NCI-H526 (cell line): ENCODE results near the gene TFF2.

Source experiments
- DNase-seq, 2 experiments: peaks; one replicate each; lab custom pipeline; 2025; lab: John Stamatoyannopoulos, UW

Gene TFF2

DNA sequence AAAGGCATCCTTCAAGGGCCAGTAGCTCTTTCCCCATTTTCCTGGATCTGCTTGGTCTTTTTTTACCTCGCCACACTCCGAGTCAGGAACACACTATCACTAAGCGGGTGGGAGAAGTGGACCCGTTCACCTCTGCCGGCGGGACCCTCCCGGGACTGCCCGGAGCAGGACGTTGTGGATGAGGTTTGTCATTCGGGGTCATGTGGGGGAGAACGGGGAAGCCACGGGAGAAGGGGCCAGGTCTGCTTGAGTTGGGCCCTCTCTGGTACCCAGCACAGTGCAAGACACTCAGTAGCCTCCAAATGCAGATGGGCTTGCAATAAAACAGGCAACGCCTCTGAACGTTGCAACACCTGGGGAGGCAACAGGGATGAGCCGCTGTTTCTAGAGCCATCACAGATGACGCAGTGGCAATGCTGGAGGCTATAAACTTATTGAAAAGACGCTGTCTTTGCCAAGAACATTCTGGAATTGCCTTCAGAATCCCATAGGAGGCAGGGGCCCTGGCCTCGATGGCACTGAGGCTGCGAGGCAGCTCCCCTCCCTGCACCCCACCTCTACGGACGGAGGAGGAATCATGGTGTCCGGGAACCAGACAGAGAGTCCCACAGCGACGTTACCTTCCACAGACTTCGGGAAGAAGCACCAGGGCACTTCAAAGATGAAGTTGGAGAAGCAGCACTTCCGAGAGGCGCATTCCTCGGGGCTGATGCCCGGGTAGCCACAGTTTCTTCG, 3.8 kb downstream of the TFF2 start:
- no peak for DNase-seq

DNA sequence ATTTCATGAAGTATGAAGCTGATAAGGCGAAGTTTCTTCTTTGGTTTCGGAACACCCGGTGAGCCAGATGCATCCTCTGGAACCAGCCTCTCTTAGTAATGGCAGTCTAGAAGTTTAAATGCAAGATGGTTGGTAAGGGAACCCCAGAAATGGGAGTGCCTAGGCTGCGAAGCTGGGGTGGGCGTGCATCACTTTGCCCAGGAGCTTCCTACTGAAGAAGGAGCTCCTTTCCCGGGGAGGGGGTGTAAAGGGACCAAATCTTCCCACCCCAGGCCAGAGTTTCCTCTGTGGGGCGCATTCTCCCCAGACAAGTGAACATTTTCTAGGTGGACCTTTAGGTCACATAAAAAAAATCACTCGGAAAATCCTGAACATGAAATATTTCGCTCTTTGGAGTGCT, 4.4 kb downstream of the TFF2 start:
- no peak for DNase-seq

DNA sequence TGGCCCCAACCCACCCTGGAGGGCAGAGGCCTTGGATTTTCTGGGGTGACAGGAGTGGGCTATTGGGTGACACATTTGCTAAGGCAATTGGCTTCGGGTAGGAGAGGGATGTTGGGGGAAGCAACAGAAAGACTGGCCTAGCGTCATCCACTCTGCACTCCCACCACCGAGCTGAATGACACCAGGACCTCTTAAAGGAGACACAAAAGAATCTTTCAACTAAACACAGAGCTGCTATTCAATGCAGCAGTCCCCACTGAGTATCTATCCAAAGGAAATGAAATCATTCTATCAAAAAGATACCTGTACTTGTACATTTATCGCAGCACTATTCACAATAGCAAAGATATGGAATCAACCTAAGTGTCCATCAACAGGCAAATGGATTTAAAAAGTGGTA, 6.2 kb downstream of the TFF2 start:
- DNase-seq = no peak

DNA sequence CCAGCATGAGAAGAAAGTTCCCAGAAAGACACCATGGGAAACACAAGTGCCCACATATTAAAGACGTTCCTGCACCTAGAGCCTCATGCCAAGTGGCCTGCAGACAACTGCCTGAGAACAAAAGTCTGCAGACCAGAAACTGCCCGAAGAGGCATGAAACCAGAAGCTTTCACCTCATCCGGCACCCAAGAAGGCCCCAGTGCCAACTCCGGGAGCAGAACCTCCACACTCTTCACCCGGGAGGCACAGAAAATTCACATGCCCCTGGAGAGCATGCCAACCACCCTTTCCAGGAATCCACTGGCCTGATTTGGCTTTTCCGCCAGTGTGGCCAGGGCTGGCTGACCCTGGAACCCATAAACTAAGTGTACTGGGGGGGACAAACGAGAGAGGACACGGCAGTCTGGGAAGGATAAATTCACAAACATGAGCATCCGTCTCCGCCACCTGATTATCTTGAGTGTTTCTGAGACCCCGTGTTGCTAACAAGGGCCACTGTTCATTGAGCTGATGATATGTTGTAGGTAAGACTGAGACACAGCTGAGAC, 6.8 kb downstream of the TFF2 start:
- no peak for DNase-seq

DNA sequence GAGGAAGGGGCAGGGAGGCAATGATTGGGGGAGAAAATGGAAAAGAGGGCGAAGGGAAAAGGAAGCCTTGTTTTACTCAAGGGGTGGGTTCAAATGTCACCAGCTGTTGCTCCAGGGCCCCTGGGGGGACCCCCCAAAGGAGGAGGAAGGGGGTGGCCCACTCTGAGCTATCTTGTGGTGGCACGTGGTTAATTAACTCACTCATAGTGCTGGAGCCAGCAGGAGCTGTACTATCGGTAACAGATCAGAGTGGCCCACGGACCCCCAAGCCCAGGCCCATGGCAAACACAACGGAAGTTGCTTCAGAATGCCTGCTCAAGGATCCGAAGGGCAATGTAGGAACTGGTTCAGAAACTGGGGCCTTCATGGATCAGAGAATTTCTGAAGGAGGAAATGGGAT, 7.2 kb downstream of the TFF2 start:
- no peak for DNase-seq

DNA sequence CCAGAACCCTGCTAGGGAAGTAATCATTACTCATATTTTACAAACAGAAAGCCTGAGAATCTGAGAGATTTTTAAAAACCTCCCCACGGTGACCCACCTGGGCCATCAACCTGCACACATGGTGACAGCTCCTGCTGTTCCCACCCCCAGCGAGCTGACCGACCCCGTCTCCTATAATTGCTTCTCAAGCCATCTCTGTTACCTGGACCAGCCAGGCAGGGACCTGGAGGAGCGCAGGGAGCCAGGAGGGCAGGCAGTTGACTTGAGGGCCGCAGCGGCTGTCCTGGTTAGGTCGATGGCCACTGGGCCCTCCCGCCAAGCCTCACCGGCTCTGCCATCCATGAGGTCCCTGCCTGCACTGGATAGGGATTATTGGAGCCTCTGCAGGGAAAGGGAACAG, 7.7 kb downstream of the TFF2 start:
- DNase-seq = no peak

DNA sequence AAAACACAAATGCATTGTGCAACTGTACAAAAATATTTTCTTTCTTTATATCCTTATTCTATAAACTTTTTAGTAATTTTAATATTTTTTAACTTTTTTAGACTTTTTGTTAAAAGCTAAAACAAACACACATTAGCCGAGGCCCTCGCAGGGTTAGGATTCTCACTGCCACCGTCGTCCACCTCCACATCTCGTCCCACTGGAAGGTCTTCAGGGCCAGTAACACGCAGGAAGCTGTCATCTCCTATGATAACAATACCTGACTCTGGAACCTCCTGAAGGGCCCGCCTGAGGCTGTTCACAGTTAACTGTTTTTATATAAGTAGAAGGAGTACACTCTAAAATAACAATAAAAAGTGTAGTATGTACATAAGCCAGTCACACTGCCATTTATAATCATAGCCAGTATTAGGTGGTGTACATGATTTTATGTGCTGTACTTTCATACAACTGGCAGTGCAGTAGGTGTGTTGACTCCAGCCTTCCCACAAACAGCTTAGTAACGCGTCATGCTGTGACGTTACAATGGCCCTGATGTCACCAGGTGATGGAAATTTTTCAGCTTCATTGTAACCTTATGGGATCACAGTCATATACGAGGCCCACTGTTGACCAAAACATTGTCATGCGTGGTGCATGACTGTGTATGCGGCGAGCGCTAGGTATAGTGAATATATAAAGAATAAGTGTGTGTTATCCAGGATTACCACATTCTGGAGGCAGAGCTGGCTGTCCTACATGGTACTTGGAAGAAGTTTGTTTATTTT, 8.8 kb downstream of the TFF2 start:
- no peak for DNase-seq

DNA sequence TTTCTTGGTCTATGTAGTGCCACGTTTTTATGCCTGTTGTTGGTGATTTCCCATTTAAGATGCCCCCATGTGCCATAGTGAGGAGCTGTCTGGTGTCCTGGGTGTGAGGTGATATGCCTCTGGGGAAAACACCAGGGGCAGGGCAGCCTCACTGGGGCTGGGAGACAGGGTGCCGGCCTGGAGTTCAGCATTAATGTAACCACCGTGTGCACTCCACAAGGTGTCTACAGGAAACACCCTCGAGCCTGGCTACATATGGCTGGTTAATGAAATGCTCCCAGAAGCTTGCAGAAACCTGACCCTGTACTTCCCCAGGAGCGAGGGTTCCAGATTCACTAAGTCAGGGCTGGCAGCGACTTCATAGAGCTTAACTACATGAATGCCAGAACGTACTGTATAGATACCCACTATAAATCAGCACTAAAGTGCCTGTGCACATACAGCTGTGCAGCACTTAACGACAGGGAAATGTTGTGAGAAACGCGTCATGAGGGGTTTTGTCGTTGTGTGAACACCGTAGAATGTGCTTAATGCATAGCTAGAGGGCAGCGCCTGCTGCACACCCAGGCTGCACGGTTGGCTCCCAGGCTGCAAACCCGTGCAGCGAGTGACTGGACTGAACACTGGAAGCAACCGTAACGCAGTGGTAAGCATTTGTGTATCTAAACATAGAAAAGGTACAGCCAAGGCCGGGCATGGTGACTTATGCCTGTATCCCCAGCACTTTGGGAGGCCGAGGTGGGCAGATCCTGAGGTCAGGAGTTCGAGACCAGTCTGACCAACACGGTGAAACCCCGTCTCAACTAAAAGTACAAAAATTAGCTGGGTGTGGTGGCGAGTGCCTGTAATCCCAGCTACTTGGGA, 10.4 kb downstream of the TFF2 start:
- no peak for DNase-seq

DNA sequence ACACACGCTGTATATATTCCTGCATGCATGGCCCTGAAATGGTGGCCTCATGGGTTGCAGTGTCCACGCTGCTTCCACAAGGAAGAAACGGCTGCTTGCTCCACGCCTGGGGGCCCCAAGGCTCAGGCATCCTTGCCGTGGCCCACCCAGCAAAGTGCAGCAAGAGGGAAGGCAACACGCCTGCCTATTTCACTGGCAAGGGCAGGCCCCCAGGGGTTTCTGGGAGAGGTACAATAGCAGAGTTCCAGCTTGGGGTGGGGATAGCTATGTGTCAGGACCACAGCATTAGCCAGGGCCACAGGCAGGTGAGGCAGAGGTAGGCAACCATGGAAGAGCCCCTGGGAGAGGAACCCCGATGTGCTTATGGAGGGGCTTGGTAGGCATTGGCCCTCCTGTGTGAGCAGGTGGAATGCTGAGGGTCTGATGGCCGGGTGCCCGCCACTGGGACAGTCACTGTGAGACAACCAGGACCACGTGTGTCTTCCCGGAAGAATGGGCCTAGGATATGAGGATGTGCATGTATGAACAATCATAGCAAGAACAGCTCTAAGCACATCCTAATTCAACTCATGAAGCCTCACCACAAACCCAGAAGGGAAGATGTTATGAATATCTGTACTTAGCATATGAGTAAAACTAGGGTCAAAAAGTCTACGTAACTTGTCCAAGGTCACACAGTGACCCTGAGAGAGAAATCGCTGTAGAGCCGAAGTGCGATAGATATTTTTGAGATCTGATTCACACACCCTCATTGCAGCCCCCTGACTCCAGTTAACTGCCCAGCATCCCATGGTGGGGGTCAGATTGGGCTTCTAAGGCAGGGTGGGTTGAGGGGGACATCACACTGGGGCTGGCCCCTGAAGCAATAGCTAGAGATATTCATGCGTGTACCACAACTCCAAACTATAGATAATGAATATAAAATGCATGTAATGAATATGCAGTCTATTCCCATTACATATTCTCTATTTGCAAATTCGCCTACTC, 11.8 kb downstream of the TFF2 start:
- DNase-seq = no peak

DNA sequence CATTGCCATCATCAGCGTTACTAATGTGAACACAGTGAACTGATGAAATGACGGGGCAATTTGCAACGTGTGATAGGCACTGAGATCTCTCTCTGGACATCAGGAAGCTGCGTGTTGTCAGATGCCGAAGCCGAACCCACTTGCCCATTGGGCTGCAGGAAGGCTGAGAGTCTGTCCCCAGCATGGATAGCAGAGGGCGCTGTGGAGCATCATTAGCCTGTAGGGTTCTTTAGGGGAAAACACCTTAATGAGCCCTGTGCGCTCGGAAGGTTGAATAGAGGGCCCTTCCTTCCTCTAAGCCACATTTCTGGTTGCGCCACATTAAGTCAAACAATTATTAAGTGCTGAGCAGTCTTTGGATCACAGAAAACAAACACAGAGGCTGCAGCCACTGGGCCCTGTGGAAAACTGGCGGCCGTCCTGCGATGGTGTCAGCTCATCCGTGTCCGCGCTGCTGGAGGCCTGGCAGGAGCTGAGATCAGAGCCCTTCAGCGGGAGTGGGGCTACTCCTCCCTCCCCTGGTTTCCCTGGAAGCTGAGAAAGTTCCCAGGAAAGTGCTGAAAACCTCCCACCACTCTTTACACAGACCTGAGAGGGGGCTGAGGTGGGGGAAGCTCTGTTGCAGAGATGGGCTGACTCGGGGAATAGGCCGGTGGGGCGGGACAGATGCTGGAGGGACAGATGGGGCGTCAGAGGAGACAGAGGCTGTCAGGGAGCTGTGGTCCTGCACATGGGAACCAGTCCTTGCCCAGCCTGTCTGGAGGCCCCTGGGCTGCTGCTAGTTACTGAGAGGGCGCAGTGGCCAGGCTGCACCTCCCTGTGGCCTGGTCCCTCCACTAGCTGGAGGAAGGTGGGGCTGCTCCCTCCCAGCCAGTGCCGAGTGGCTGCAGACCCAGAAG, 12.7 kb downstream of the TFF2 start:
- DNase-seq = peak; percentile 89 to 95

DNA sequence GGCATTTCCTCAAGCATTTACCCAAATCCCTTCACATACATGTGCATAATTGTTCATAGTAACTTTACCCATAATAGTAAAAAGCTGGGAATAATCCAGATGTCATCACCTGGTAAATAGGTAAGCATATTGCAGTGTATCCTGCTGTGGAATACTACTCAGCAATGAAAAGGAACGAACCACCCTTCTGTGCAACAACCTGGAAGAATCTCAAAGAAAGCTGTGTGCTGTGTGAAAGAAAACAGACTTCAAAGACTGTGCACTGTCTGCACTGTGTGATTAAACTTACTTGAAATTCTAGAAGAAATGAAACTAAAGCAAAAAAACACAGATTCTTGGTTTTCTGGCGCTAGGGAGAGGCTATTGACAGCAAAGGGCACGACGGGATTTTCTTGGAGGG, 13.5 kb downstream of the TFF2 start:
- no peak for DNase-seq

DNA sequence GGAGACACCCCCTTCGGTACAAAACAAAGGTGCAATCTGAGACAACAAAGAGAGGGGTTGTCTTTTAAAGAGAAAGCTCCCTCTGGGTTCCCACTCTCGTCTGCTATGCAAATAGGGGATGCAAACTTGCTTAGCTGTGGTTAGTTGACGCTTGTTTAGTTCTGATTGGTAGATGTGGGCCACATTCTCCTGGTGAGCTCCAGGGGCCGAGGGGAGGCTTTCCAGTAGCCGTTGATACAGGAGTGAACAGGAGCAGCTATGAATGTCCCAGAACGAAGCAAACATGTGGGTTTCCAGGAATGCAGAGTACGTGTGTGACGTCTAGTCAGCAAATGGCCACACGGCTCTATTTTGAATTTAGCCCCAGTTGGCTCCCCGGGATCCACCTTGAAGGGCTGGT, 14.7 kb downstream of the TFF2 start:
- DNase-seq = peak; percentile 98 to 99

DNA sequence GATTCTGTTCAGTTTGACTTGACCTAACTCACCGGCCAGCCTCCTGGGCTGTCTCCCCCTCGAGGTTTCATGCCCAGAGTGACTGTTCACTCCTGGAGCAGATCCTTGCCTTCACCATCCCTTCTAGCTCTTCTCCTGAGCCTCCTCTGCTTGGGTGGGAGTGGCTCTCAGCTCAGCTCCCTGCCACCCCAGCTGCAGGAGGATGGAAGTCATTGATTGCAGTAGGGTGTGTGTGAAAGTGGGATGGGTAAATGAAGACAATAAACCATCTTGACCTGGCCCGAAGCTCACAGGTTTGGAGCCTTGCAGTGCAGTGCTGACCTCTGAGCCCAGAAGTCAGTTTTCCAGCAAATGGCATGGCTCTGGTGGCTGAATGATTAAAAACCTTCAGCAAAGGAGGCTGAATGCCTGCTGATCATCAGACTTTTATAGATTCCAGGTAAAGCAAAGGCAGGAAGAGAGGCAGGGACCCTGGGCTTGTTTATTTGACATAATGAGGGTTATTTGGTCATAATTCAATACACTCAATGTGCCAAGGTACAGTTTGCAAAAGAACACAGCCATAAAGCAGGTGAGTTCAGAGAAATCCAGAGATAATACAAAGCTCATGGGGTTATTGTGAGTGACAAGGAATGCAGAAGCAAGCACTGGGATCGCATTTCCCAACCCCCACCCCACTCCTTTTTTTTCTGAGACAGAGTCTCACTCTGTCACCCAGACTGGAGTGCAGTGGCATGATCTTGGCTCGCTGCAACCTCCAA, 18.1 kb downstream of the TFF2 start:
- no peak for DNase-seq

DNA sequence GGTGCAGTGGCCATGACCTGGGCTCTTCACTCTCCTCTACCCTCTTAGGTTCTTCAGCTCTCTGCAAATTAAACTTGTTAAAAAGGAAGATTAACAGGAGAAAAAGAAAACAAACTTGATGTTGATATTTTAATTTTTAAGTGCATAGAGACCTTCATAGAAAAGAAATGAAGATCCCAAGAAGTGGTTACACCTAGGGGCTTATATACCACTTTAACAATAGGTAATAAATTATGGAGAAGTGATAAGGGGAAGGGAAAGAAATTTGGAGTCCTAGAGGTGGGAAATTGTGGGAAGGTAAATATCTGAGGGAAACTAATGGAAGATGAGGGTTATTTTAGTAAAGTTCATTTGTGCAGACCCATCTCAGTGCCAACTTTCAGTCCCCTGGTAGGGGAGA, 19.1 kb downstream of the TFF2 start:
- no peak for DNase-seq

DNA sequence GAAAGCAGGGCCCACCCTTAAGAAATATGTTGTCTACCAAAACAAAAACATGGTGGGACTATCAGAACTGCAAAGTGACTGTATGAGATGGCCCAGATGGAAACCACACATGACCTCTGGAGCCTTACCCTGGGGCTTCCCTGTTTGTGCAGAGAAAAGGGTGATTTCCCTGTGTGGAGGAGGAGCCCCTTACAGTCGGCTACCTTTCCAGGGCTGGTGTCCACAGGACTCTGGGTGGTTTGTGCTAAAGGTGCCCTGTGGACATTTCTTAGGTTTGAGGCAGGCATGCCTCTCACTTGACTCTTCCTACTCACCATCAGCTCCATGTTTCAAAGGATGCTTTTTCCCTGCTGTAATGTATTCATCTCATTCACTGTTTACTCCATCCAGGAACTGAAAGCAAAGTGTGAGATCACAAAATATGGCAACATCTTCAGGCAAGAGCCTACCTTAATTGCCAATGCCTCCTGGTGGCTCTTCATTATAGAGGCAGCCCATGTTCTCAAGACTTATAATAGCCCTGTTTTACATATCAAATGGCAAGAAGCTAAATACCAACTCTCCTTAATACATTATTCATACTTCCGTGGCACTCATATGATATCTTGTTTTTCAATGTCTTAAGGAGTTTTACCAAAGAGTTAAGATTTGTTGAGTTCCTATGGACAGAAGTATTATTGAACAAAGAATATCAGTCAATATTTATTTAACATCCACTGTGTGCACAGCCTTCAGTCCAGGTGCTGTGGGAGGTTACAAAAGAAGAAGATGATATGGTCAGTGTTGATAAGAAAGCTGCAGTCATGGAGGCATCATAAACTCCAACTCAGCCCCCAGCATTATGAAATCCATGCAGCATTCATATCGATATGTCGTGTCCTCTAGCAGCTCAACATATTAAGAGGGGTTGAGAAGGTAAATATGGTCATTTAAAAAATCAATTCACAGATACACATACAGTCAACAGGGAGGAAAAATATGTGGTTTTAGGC, 20.1 kb downstream of the TFF2 start:
- no peak for DNase-seq

DNA sequence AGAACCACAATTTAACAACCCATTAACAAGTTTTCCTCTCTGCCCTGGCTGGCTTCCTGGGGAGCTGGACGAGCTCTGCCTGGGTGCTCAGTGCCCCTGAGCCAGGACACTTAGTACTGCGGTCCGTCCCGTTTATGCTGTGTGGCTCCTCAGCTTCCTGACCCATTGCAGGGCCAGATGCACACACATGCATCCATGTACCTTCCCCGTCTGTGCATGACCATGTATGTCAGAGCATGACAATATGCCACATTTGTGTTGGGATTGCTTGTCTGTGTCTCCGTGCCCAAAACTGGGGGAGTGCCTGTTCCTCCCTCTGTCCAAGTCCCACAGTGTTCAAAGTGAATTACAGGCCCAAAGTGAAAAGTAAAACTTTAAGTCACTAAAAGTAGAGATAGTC, 25.9 kb downstream of the TFF2 start:
- DNase-seq = no peak

DNA sequence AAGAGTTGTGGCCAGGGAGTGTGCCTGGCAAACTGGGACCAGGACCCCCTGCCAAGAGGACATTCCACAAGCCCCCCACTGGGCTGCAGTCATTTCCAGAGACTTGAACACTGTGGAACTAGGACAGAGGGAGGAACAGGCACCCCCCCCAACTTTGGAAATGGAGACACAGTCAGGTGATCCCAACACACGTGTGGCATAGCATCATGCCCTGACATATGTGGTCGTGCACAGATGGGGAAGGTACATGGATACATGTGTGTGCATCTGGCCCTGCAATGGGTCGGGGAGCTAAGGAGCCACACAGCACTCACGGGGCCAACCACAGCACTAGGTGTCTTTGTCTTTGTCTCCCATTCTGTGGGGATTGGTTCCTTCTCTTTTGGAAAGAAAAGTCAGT, 28.9 kb downstream of the TFF2 start:
- DNase-seq = no peak

DNA sequence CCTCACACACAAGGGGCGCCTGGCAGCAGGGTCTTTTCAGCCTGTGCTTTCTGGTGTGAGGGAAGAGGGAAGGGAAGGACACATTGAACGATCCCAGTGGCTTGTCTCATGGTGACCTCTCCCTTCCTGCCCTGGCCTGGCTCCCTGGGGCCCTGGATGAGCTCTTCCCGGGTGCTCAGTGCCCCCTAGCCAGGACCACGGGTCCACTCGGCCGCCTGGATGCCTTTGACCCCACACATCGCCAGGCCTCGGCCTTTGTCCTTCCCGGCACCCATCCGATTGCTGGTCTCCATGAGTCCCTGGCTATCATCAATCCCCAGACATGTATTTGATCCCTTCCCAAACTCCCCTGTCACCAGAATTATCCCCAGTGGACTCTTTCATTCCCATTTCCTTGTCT, 29.6 kb downstream of the TFF2 start:
- no peak for DNase-seq
